Measurements from ENCODE around the gene SIRT2.
"Not testable (repeated sequence)": the region's sequence is repeated elsewhere in the genome, so short reads cannot be mapped to it uniquely, and the experiment has no call there.

The SIRT2 gene

DNA sequence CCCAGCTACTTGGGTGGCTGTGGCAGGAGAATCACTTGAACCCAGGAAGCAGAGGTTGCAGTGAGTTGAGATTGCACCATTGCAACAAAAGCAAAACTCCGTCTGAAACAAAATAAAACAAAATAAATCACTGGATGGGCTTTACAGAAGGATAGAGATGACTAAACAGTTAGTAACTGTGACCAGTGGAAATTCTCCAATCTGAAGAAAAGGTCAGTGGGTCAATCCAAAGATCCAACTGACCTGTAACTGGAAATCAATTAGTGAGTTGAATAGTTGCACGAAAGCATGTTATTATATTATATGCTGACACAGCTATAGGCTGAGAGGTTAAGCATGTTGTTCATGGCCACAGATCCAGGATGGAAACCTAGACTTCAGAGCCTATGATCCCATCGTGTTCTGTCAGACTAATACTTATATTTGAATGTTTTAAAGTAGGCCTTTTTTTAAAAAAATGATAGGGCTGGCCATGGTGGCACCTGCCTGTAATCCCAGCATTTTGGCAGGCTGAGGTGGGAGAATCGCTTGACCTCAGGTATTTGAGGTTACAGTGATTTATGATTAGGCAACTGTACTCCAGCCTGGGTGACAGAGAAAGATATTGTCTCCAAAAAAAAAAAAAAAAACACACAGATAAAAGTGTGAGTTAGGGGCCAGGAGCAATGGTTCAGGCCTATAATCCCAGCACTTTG lies 69.2 kb downstream of the SIRT2 start:
- DNase-seq (ENCODE audit: low read depth in 2 of 2), result no peak

DNA sequence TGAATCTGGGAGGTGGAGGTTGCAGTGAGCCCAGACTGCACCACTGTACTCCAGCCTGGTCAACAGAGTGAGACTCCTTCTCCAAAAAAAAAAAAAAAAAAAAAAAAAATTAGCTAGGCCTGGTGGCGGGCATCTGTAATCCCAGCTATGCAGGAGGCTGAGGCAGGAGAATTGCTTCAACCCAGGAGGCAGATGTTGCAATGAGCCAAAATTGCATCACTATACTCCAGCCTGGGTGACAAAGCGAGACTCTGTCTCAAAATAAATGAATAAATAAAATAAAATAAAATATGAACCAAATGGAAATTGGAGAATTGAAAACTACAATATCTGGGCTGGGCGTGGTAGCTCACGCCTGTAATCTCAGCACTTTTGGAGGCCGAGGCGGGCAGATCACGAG lies 70.2 kb downstream of the SIRT2 start:
- not testable (repeated sequence) for DNase-seq (ENCODE audit: low read depth in 2 of 2)

All from stimulated activated CD8-positive, alpha-beta memory T cell treated with anti-CD3 and anti-CD28 coated beads, Interleukin-7, amount 100 ng/mL, for 1 hour (primary cell).